ENCODE measurements around the gene PROB1.

The PROB1 gene

GRCh38 chr5:139343476-139343875 is 51.4 kb downstream of the PROB1 start:
- H3K4me1 ChIP-seq (ENCODE audit: control insufficient read depth in 5 of 5, insufficient read depth in 5 of 5, low read length in 5 of 5) = peaks cover 4 to 36% (median 31%) of the 10 kb centered on the region in 5 donors
- H3K36me3 ChIP-seq (ENCODE audit: control insufficient read depth in 5 of 5, insufficient read depth in 5 of 5, low read length in 5 of 5) = peaks cover 0 to 3% (median 0%) of the 10 kb centered on the region in 5 donors
- H3K27me3 ChIP-seq (ENCODE audit: control insufficient read depth in 5 of 5, insufficient read depth in 4 of 5, low read length in 5 of 5) = no peaks in the 10 kb centered on the region
- no peaks in the 10 kb centered on the region for H3K9me3 ChIP-seq (ENCODE audit: control insufficient read depth in 5 of 5, low read length in 5 of 5)
- peak overlapping the region in 4 of 5 donors; percentile 22 to 96 (median 61) for H3K4me3 ChIP-seq (ENCODE audit: low read depth in 1 of 5, low read length in 5 of 5)
- H3K27ac ChIP-seq (ENCODE audit: low read depth, low read length) = no peak overlapping the region
- peak overlapping the region in 1 of 5 donors; percentile 93 for H3K9ac ChIP-seq (ENCODE audit: low read length in 5 of 5)

- peak overlapping the region; percentile 99 for H3K27ac ChIP-seq (ENCODE audit: low read depth, low read length)
- no peaks in the 10 kb centered on the region for H3K9me3 ChIP-seq (ENCODE audit: control insufficient read depth in 5 of 5, low read length in 5 of 5)
Measured at GRCh38 chr5:139342423-139342723, 52.5 kb downstream of the PROB1 start.

GRCh38 chr5:139341689-139342422 is 53.0 kb downstream of the PROB1 start, which contains the start of gene PAIP2:
Gene PAIP2, plus strand, starts transcription at chr5:139341854. Its CDS starts 21,931 bp downstream, at chr5:139363785.
- peaks cover 4 to 36% (median 30%) of the 10 kb centered on the region in 5 donors for H3K4me1 ChIP-seq (ENCODE audit: control insufficient read depth in 5 of 5, insufficient read depth in 5 of 5, low read length in 5 of 5)
- peak within 1 kb of the TSS; percentile 87 to 97 (median 95) for H3K9ac ChIP-seq (ENCODE audit: low read length in 5 of 5)
- no peaks in the 10 kb centered on the region for H3K9me3 ChIP-seq (ENCODE audit: control insufficient read depth in 5 of 5, low read length in 5 of 5)
- peak within 1 kb of the TSS; percentile 95 to 99 (median 97) for H3K4me3 ChIP-seq (ENCODE audit: low read depth in 1 of 5, low read length in 5 of 5)
- H3K36me3 ChIP-seq (ENCODE audit: control insufficient read depth in 5 of 5, insufficient read depth in 5 of 5, low read length in 5 of 5) = peaks cover 0 to 3% (median 0%) of the 10 kb centered on the region in 5 donors
- H3K27ac ChIP-seq (ENCODE audit: low read depth, low read length) = peak within 1 kb of the TSS; percentile 99
- no peaks in the 10 kb centered on the region for H3K27me3 ChIP-seq (ENCODE audit: control insufficient read depth in 5 of 5, insufficient read depth in 4 of 5, low read length in 5 of 5)

More at GRCh38 chr5:139342423-139342723, 52.5 kb downstream of the PROB1 start:
- Histone ChIP-seq H3K4me1 (ENCODE audit: control insufficient read depth in 5 of 5, insufficient read depth in 5 of 5, low read length in 5 of 5) (peaks cover 4 to 36% (median 31%) of the 10 kb centered on the region in 5 donors), H3K4me3 (ENCODE audit: low read depth in 1 of 5, low read length in 5 of 5) (peak overlapping the region; percentile 95 to 99 (median 97)), H3K36me3 (ENCODE audit: control insufficient read depth in 5 of 5, insufficient read depth in 5 of 5, low read length in 5 of 5) (peaks cover 0 to 3% (median 0%) of the 10 kb centered on the region in 5 donors), H3K9ac (ENCODE audit: low read length in 5 of 5) (peak overlapping the region; percentile 87 to 97 (median 95)), H3K27me3 (ENCODE audit: control insufficient read depth in 5 of 5, insufficient read depth in 4 of 5, low read length in 5 of 5) (no peaks in the 10 kb centered on the region)

GRCh38 chr5:139341187-139341688 is 53.7 kb downstream of the PROB1 start:
- H3K9ac ChIP-seq (ENCODE audit: low read length in 5 of 5) = peak overlapping the region in 4 of 5 donors; percentile 70 to 95 (median 74)

More at GRCh38 chr5:139341187-139341688, 53.7 kb downstream of the PROB1 start:
- H3K4me3 ChIP-seq (ENCODE audit: low read depth in 1 of 5, low read length in 5 of 5) = peak overlapping the region; percentile 87 to 99 (median 96)
- H3K36me3 ChIP-seq (ENCODE audit: control insufficient read depth in 5 of 5, insufficient read depth in 5 of 5, low read length in 5 of 5) = peaks cover 0 to 3% (median 0%) of the 10 kb centered on the region in 5 donors
- peak overlapping the region; percentile 99 for H3K27ac ChIP-seq (ENCODE audit: low read depth, low read length)
- no peaks in the 10 kb centered on the region for H3K27me3 ChIP-seq (ENCODE audit: control insufficient read depth in 5 of 5, insufficient read depth in 4 of 5, low read length in 5 of 5)
- no peaks in the 10 kb centered on the region for H3K9me3 ChIP-seq (ENCODE audit: control insufficient read depth in 5 of 5, low read length in 5 of 5)
- peaks cover 4 to 36% (median 29%) of the 10 kb centered on the region in 5 donors for H3K4me1 ChIP-seq (ENCODE audit: control insufficient read depth in 5 of 5, insufficient read depth in 5 of 5, low read length in 5 of 5)

Data from subcutaneous abdominal adipose tissue (tissue), 5 donors.